Body of pancreas (tissue), 4 donors: ENCODE results near the gene CRELD2. TPM values are rescaled to one million over a fixed set of nuclear protein-coding genes. Genes with fewer than 3 reads are reported as not detected.

Source experiments
- ATAC-seq: fragments of 150-250 bp; one replicate; pipeline ENCODE4 v1.9.1; 2016
- DNase-seq, 4 donors: peaks; one replicate each; pipeline ENCODE4 v3.0.0-alpha.2; 2019
- H3K27ac ChIP-seq, 4 donors: fragments of 200-600 bp; sonication (generic); 1 replicate in 3 of 4; 2 replicates in 1 of 4; pipeline versions ENCODE4 v1.5.1 to v1.6.1; 2016 to 2019; ENCODE audit warnings: mild to moderate bottlenecking in 1 of 4, mixed read lengths in 1 of 4, moderate library complexity in 1 of 4
- H3K27me3 ChIP-seq, 2 donors: fragments of 200-600 bp; sonication (generic); one replicate each; pipeline ENCODE4 v1.6.0; 2016; ENCODE audit warnings: mild to moderate bottlenecking in 1 of 2
- H3K36me3 ChIP-seq, 2 donors: fragments of 200-600 bp; sonication (generic); replicated peaks in 1 of 2; 2 replicates each; pipeline ENCODE4 v1.5.1; 2016; ENCODE audit warnings: low read depth in 2 of 2; ENCODE audit not compliant: insufficient read depth in 1 of 2
- H3K4me1 ChIP-seq: fragments of 200-600 bp; sonication (generic); one replicate; pipeline ENCODE4 v1.6.0; 2016
- H3K4me3 ChIP-seq, 2 donors: fragments of 200-600 bp; sonication (generic); 1 replicate in 1 of 2; 2 replicates in 1 of 2; pipeline ENCODE4 v1.5.1; 2016 to 2019
- H3K9me3 ChIP-seq, 3 donors: fragments of 200-600 bp; sonication (generic); 1 replicate in 2 of 3; 2 replicates in 1 of 3; pipeline ENCODE4 v1.5.1; 2016
- CTCF ChIP-seq, 7 experiments: fragments of 450-650 bp in 4 of 7; fragments of 200-600 bp in 3 of 7; sonication (generic) in 3 of 7; IDR thresholded peaks; one replicate each; pipeline ENCODE4 v1.5.1; 2016 to 2019; ENCODE audit warnings: antibody characterized with exemption in 7 of 7
- POLR2A ChIP-seq, 3 donors: fragments of 450-650 bp; IDR thresholded peaks; one replicate each; pipeline ENCODE4 v1.6.1; 2016; ENCODE audit warnings: antibody characterized with exemption in 3 of 3, mild to moderate bottlenecking in 2 of 3
- WGBS, 2 donors: methylation state at CpG; one replicate each; pipeline ENCODE4 v1.1.5; 2017; 5-methylcytosine and 5-hydroxymethylcytosine counted together
- intact Hi-C: fragments of 100-400 bp; cut with DNase I; formaldehyde crosslinking; loops from one replicate; pipeline ENCODE4 v1.15.1; 2023
- total RNA-seq, 2 donors: library from RNA; depleted of rRNA; stranded (reverse); fragments of >200 nt; gene quantifications; one replicate each; pipeline ENCODE4 v1.1.0, GENCODE V29; 2016

Gene CRELD2
- total RNA-seq, 2 donors from 2014 or later: 73.9 to 201 TPM

DNA sequence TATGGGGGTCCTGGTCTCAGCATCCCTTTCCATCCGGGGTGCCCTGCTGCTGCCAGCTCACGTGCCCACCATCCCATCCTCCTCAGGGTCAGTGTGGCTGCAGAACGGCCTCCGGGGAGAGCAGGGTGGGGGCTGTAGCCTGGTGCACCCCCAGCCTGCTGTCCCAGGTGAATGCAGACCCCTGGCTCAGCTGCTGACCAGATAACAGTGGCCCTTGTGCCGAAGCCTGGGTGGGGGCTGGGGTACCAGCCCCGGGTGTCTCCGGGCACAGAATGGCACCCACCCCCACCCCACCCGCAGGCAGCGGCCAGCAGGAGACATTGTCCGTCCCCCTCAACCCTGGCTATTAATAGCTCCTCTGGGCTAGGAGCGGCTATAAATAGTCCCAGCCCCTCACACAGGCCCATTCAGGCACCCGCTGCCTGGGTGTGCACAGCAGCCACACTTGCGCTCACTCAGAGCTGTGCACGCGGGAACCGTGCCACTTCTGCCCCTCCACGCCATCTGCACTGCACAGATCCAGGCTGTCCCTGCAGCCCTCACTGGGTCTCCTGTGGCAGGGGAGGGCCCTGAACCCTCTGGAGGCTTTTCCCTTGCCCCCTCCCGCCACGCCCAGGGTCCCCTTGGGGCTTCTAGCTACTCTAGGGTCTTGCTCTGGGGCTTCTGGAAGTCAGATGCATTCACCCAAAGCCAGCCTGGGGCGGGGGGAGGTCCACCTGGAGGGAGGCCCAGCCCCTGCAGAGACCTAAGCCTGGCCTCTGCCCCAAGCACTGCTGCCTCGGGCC is 18.7 kb downstream of the CRELD2 start:
- intact Hi-C loops: loop anchor here (10.0 kb wide), 1 partner anchor 48 kb away; no protein-coding TSS in a partner anchor
- Histone ChIP-seq H3K9me3 (no peaks in the 10 kb centered on the region), H3K4me3 (no peak overlapping the region), H3K27ac (peak overlapping the region; percentile 36 to 94 (median 80)), H3K4me1 (peaks cover 43% of the 10 kb centered on the region), H3K36me3 (no peaks in the 10 kb centered on the region), H3K27me3 (no peaks in the 10 kb centered on the region)
- ATAC-seq (no peak), DNase-seq (no peak)
- 80 to 83% methylated on average over 11 to 21 of the region's 21 CpGs for WGBS, 2 donors
- TF ChIP-seq POLR2A (IDR thresholded peaks at IDR 0.05) (peak in 1 of 3 donors; percentile 26), CTCF (IDR thresholded peaks at IDR 0.05) (no peak)

DNA sequence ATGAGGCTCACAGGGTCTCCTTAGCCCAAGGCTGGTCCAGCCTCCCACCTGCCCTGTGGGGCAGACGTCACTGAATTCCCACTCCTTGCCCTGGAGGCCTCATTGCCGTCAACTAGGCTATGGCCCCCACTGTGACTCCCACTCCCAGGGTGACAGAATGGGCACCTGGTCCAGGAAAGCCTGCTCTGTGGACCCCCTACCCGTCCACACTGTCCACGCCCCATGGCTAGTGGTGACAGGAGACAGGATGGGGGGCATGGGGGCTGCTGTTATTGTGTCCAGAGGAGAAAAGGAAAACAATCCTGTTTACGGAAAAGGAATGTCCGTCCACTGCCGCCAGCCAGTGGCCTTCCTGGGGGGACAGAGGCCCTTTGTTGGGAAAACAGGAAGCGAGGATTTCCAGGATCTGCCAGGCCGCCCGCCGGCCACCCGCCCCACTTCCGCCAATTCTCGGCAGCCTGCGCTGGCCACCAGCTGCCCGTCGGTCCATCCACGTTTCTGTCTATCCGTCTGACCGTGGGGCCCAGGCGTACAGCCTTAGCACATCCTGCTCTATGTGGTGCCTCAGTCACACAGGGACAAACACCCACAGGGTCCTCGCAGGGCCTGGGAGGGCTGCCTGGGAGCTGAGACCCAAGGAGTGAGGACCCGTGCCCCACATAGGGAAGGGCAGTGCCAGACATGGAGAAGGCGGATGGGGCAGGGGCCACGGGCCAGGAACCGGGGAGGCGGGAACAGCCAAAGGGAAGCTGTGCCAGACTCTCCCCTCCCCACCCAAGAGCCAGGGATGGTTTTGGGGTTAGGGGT is 19.5 kb downstream of the CRELD2 start:
- DNase-seq (peak in 2 of 4 donors; percentile 40 to 46), ATAC-seq (no peak)
- Histone ChIP-seq H3K36me3 (no peaks in the 10 kb centered on the region), H3K27me3 (no peaks in the 10 kb centered on the region), H3K27ac (peak overlapping the region; percentile 16 to 94 (median 80)), H3K4me3 (no peak overlapping the region), H3K9me3 (no peaks in the 10 kb centered on the region), H3K4me1 (peaks cover 40% of the 10 kb centered on the region)
- intact Hi-C loops: loop anchor here (10.0 kb wide), 1 partner anchor 47 kb away; no protein-coding TSS in a partner anchor
- TF ChIP-seq POLR2A (IDR thresholded peaks at IDR 0.05) (peak in 2 of 3 donors; percentile 9 to 27), CTCF (IDR thresholded peaks at IDR 0.05) (no peak)
- 69 to 90% methylated on average over 19 to 27 of the region's 27 CpGs for WGBS, 2 donors

GRCh38 chr22:49938565-49939136 is 20.2 kb downstream of the CRELD2 start:
- H3K4me3 ChIP-seq: no peak overlapping the region
- 85 to 99% methylated on average over 11 to 13 of the region's 19 CpGs for WGBS, 2 donors
- TF ChIP-seq POLR2A (IDR thresholded peaks at IDR 0.05) (no peak), CTCF (IDR thresholded peaks at IDR 0.05) (peak in 1 of 7 experiments; percentile 4)
- no peak for DNase-seq
- no peaks in the 10 kb centered on the region for H3K27me3 ChIP-seq
- H3K36me3 ChIP-seq: no peaks in the 10 kb centered on the region
- peak overlapping the region in 3 of 4 donors; percentile 74 to 94 (median 85) for H3K27ac ChIP-seq
- intact Hi-C loops: loop anchor here (10.0 kb wide), 1 partner anchor 46 kb away; no protein-coding TSS in a partner anchor
- H3K4me1 ChIP-seq: peaks cover 33% of the 10 kb centered on the region
- no peaks in the 10 kb centered on the region for H3K9me3 ChIP-seq
- ATAC-seq: no peak

DNA sequence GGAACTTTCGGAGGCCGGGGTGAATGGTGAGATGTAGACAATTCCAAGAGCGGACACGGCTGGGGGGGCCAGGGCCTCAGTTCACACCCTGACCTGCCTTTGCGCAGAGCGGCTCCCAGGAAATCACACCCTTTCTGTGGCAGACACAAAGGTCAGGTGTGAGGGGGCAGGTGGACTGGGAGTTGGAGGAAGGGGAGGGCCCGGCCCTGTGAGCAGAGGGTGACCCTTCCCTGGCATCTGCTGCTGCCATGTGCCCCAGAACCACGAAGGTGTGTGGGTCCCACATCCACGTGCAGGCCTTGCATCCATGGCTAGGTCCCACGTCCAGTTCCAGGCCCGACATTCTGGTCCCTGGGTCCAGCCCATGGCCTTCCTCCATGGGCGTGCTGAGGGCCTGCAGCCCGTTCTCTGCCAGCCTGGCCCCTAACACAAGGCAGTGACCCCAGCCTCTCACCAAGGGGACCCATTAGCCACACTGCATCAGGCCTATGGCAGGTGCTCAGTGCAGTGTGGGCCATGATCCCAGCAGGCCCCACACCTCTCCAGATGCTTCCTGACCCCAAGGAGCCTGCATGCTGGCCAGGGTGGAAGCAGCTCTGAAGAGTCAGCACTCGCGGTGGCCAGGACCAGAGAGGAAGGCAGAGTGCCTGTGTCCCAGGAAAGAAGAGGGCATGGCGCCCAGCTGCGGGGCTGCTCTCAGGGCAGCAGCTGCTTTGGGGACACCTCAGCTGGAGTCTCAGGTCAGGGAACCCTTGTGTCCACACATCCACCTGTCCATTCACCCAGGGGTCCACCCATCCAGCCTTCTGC is 23.3 kb downstream of the CRELD2 start:
- Histone ChIP-seq H3K4me1 (peaks cover 23% of the 10 kb centered on the region), H3K27me3 (no peaks in the 10 kb centered on the region), H3K36me3 (no peaks in the 10 kb centered on the region), H3K9me3 (no peaks in the 10 kb centered on the region), H3K27ac (no peak overlapping the region), H3K4me3 (no peak overlapping the region)
- DNase-seq: no peak
- intact Hi-C loops: no loop called here
- 91 to 94% methylated on average over 10 to 15 of the region's 17 CpGs for WGBS, 2 donors
- TF ChIP-seq POLR2A (IDR thresholded peaks at IDR 0.05): no peak
- TF ChIP-seq CTCF (IDR thresholded peaks at IDR 0.05): no peak
- no peak for ATAC-seq
